HepG2 (cell line): Measurements from ENCODE around the gene EDAR. TPM values are rescaled to one million over a fixed set of nuclear protein-coding genes. Genes with fewer than 3 reads are reported as not detected.

Experiments used
- ATAC-seq: fragments of 200-7000 bp; cut with Tn5 transposase; 3 replicates; pipeline ENCODE4 v1.9.1; 2020; ENCODE audit warnings: mild to moderate bottlenecking, moderate library complexity
- BruUV-seq: library from RNA; stranded (reverse); fragments of 400-500 nt; replicated peaks from 2 replicates; lab custom pipeline; 2021; lab: Mats Ljungman, UMichigan
- CTCF ChIA-PET: fragments of 300-600 bp; formaldehyde crosslinking; extraction: SDS; loops from one replicate; lab custom pipeline; 2021; ENCODE audit warnings: low total read pairs, inconsistent platforms, low intra/inter-chr PET ratio; lab: Yijun Ruan, JAX
- POLR2A ChIA-PET: fragments of 350-600 bp; sonication (Branson Sonifier 250); formaldehyde crosslinking; loops from one replicate; lab custom pipeline; 2020; ENCODE audit warnings: antibody characterized with exemption, inconsistent platforms; lab: Yijun Ruan, JAX
- DNase-seq: peaks from one replicate; pipeline ENCODE4 v3.0.0-alpha.2; 2015; ENCODE audit warnings: low spot score
- FAIRE-seq: peaks from 3 replicates; lab custom pipeline; 2011; peaks lifted over from hg19 to GRCh38; lab: Jason Lieb, UNC
- H2AFZ ChIP-seq: one replicate; pipeline ENCODE4 v1.6.1; 2011; ENCODE audit warnings: low read length, inconsistent platforms
- H3K27ac ChIP-seq: fragments of 300-600 bp; 3 replicates; pipeline ENCODE4 v1.8.0; 2011; ENCODE audit warnings: mixed run types, mild to moderate bottlenecking, mixed read lengths, low read length, inconsistent platforms; ENCODE audit not compliant: insufficient read depth; ENCODE audit errors: extremely low read length
- H3K27me3 ChIP-seq, 2 experiments: fragments of 200-600 bp in 1 of 2; 2 replicates in 1 of 2; 3 replicates in 1 of 2; pipeline versions ENCODE4 v1.6.0 to v1.8.0; 2011; ENCODE audit warnings: low read length in 2 of 2, mild to moderate bottlenecking in 2 of 2, moderate library complexity in 2 of 2, inconsistent platforms in 1 of 2; ENCODE audit not compliant: insufficient read depth in 2 of 2, control insufficient read depth in 1 of 2
- H3K36me3 ChIP-seq, 2 experiments: fragments of 200-600 bp in 1 of 2; replicated peaks in 1 of 2; 2 replicates in 1 of 2; 3 replicates in 1 of 2; pipeline versions ENCODE4 v1.5.1 to v1.8.0; 2011; ENCODE audit warnings: low read length in 2 of 2, inconsistent platforms in 1 of 2; ENCODE audit not compliant: insufficient read depth in 2 of 2, control insufficient read depth in 1 of 2
- H3K4me1 ChIP-seq: 2 replicates; pipeline ENCODE4 v1.5.1; 2012; ENCODE audit warnings: low read length, inconsistent platforms; ENCODE audit not compliant: insufficient read depth
- H3K4me2 ChIP-seq: 2 replicates; pipeline ENCODE4 v1.6.0; 2011; ENCODE audit warnings: low read depth, low read length, inconsistent platforms
- H3K4me3 ChIP-seq, 3 experiments: fragments of 200-600 bp in 1 of 3; sonication (generic), shearing (Covaris generic) in 1 of 3; replicated peaks in 1 of 3; 2 replicates each; pipeline ENCODE4 v1.5.1; 2011 to 2016; ENCODE audit warnings: low read length in 3 of 3, inconsistent platforms in 2 of 3, low read depth in 2 of 3, mild to moderate bottlenecking in 2 of 3, control low read depth in 1 of 3, mixed read lengths in 1 of 3; ENCODE audit not compliant: insufficient read depth in 1 of 3
- H3K79me2 ChIP-seq: one replicate; pipeline ENCODE4 v1.6.1; 2011; ENCODE audit warnings: low read length, inconsistent platforms; ENCODE audit not compliant: insufficient read depth
- H3K9ac ChIP-seq: 2 replicates; pipeline ENCODE4 v1.6.0; 2011; ENCODE audit warnings: mild to moderate bottlenecking, low read depth, low read length, inconsistent platforms; ENCODE audit not compliant: insufficient read depth
- H3K9me3 ChIP-seq: 2 replicates; pipeline ENCODE4 v1.5.1; 2012; ENCODE audit warnings: mild to moderate bottlenecking, low read length
- H4K20me1 ChIP-seq: 2 replicates; pipeline ENCODE4 v1.6.0; 2011; ENCODE audit warnings: inconsistent platforms, mild to moderate bottlenecking, low read length, moderate library complexity; ENCODE audit not compliant: insufficient read depth
- DNMT3B ChIP-seq: conservative IDR thresholded peaks from 2 replicates; pipeline ENCODE4 v1.6.1; 2016; ENCODE audit warnings: missing biosample characterization, control low read depth
- EZH2 ChIP-seq: conservative IDR thresholded peaks from 2 replicates; pipeline ENCODE4 v1.6.1; 2012; ENCODE audit warnings: mild to moderate bottlenecking, low read depth, low read length, moderate library complexity
- NCOA2 ChIP-seq: sonication (generic); formaldehyde crosslinking; IDR thresholded peaks from 2 replicates; pipeline ENCODE4 v1.8.0; 2022; ENCODE audit warnings: inconsistent platforms
- PBX2 ChIP-seq: IDR thresholded peaks from 2 replicates; pipeline ENCODE4 v1.6.1; 2016; ENCODE audit warnings: control low read depth
- POLR2G ChIP-seq: fragments of 200-400 bp; formaldehyde crosslinking; IDR thresholded peaks from 2 replicates; pipeline ENCODE4 v1.6.1; 2018; ENCODE audit warnings: mild to moderate bottlenecking, low read depth, low read length, moderate library complexity
- SNRNP70 ChIP-seq: fragments of 200-400 bp; formaldehyde crosslinking; IDR thresholded peaks from 2 replicates; pipeline ENCODE4 v1.6.1; 2017; ENCODE audit warnings: mild to moderate bottlenecking, low read depth, low read length, moderate library complexity
- ZFP82 ChIP-seq: sonication (generic); formaldehyde crosslinking; IDR thresholded peaks from 2 replicates; pipeline ENCODE4 v1.5.1; 2020; ENCODE audit warnings: mild to moderate bottlenecking, missing genetic modification reagents, borderline replicate concordance
- ZNF768 ChIP-seq: sonication (generic); formaldehyde crosslinking; IDR thresholded peaks from 2 replicates; pipeline ENCODE4 v1.4.0; 2020; ENCODE audit warnings: missing genetic modification reagents
- WGBS: methylation state at CpG from one replicate; pipeline ENCODE4 v1.1.6; 2017; ENCODE audit warnings: low lambda C conversion rate; 5-methylcytosine and 5-hydroxymethylcytosine counted together
- in situ Hi-C: cut with HindIII; loops from 2 replicates; pipeline ENCODE4 v1.10.0; 2017; ENCODE audit warnings: low pct_unique_long_range_greater_than_20kb; ENCODE audit not compliant: extremely low pct_ligation_motif_present
- intact Hi-C: fragments of 100-400 bp; cut with micrococcal nuclease; formaldehyde crosslinking; loops from one replicate; pipeline ENCODE4 v1.10.0; 2022; ENCODE audit not compliant: unreplicated experiment
- polyA plus RNA-seq, 8 experiments: library from polyadenylated mRNA; depleted of rRNA in 3 of 8; stranded (reverse) in 7 of 8; unstranded in 1 of 8; fragments of >200 nt; fragmentation: Illumina TruSeq in 4 of 8; extraction: Trizol in 4 of 8; gene quantifications; 2 replicates each; pipeline versions ENCODE4 v1.2.1 to v1.2.3, GENCODE V29; 2011 to 2016; ENCODE audit warnings: low read depth in 4 of 8, missing spikeins in 1 of 8, mixed read lengths in 1 of 8; ENCODE audit not compliant: insufficient read depth in 1 of 8
- total RNA-seq, 5 experiments: library from RNA; depleted of rRNA; stranded (reverse); fragments of >200 nt; fragmentation: Illumina TruSeq; extraction: Trizol; gene quantifications; 2 replicates each; pipeline ENCODE4 v1.2.3, GENCODE V29; 2016; ENCODE audit warnings: low read depth in 1 of 5

EDAR gene
- total and polyA plus RNA-seq, 2 of the 13 experiments (the other 11 are each of a cell fraction or from before 2014, with no cell fraction given), result not detected

- no peak for FAIRE-seq
- POLR2A ChIA-PET, result no interaction called here
Observed at GRCh38 chr2:108932736-108933332, 56.2 kb downstream of the EDAR start.

GRCh38 chr2:108931372-108931771 lies 57.6 kb downstream of the EDAR start:
- Histone ChIP-seq H3K9ac (no peak overlapping the region), H3K27me3 (peaks cover 5 to 50% of the 10 kb centered on the region in 2 experiments; a peak in 4 of 5 replicates), H3K4me3 (no peak overlapping the region), H3K36me3 (no peaks in the 10 kb centered on the region), H3K4me2 (no peak overlapping the region), H4K20me1 (no peaks in the 10 kb centered on the region), H3K4me1 (no peaks in the 10 kb centered on the region), H3K9me3 (no peaks in the 10 kb centered on the region), H3K27ac (no peak overlapping the region), H2AFZ (no peak overlapping the region), H3K79me2 (no peaks in the 10 kb centered on the region)
- DNase-seq (no peak), FAIRE-seq (no peak), ATAC-seq (no peak)
- BruUV-seq, result no TSS peak
- 6% methylated on average over 1 of the region's 1 CpG for WGBS
- TF ChIP-seq PBX2 (CRISPR knock-in tag) (no peak), EZH2 (0 out of 2 replicates have a peak, but pooled peaks have one; percentile 13), ZNF768 (CRISPR knock-in tag) (peak; percentile 59; the same call in 1 of the 2 replicates)
- CTCF ChIA-PET, result no interaction called here
- in situ Hi-C loops (no loop called here), intact Hi-C loops (no loop called here)
- POLR2A ChIA-PET, result no interaction called here

More at GRCh38 chr2:108932736-108933332, 56.2 kb downstream of the EDAR start:
- WGBS, result 41% methylated on average over 10 of the region's 10 CpGs
- in situ Hi-C loops, result no loop called here
- no peak overlapping the region for H3K4me2 ChIP-seq
- intact Hi-C loops, result no loop called here
- H4K20me1 ChIP-seq, result no peaks in the 10 kb centered on the region
- H3K4me1 ChIP-seq, result no peaks in the 10 kb centered on the region
- H3K9ac ChIP-seq, result no peak overlapping the region
- H3K27ac ChIP-seq, result no peak overlapping the region
- H3K27me3 ChIP-seq, result peaks cover 2 to 50% of the 10 kb centered on the region in 2 experiments; a peak in 4 of 5 replicates
- no peak for ATAC-seq
- no peaks in the 10 kb centered on the region for H3K79me2 ChIP-seq
- TF ChIP-seq SNRNP70, result no peak
- no peak for TF ChIP-seq DNMT3B (CRISPR knock-in tag)
- TF ChIP-seq POLR2G, result no peak
- TF ChIP-seq NCOA2 (CRISPR knock-in tag), result no peak
- no peak for TF ChIP-seq ZFP82 (CRISPR knock-in tag)
- no peak for DNase-seq
- no TSS peak for BruUV-seq
- no peak overlapping the region for H3K4me3 ChIP-seq
- H3K36me3 ChIP-seq, result no peaks in the 10 kb centered on the region
- CTCF ChIA-PET, result no interaction called here
- H2AFZ ChIP-seq, result no peak overlapping the region
- no peaks in the 10 kb centered on the region for H3K9me3 ChIP-seq
